GM18507 (cell line): ENCODE data around the gene IL27RA.

ENCODE experiments used
- DNase-seq: peaks from one replicate; pipeline ENCODE4 v3.0.0; 2011; ENCODE audit warnings: low read depth; ENCODE audit not compliant: insufficient read length; ENCODE audit errors: extremely low spot score
- FAIRE-seq: peaks from 2 replicates; lab custom pipeline; 2011; peaks lifted over from hg19 to GRCh38; lab: Jason Lieb, UNC

IL27RA gene

GRCh38 chr19:14096272-14096992, 64.9 kb downstream of the IL27RA start:
- FAIRE-seq (no peak), DNase-seq (no peak)

- FAIRE-seq (no peak), DNase-seq (no peak)
Observed at GRCh38 chr19:14097532-14098151, 66.1 kb downstream of the IL27RA start.

GRCh38 chr19:14101003-14101545, 69.5 kb downstream of the IL27RA start:
- FAIRE-seq (no peak), DNase-seq (no peak)

GRCh38 chr19:14102102-14102696, 70.6 kb downstream of the IL27RA start:
- DNase-seq (no peak), FAIRE-seq (no peak)

GRCh38 chr19:14102756-14103155, 71.2 kb downstream of the IL27RA start:
- no peak for FAIRE-seq

More at GRCh38 chr19:14102756-14103155, 71.2 kb downstream of the IL27RA start:
- no peak for DNase-seq
